ENCODE data around the gene CRACDL.

DNA sequence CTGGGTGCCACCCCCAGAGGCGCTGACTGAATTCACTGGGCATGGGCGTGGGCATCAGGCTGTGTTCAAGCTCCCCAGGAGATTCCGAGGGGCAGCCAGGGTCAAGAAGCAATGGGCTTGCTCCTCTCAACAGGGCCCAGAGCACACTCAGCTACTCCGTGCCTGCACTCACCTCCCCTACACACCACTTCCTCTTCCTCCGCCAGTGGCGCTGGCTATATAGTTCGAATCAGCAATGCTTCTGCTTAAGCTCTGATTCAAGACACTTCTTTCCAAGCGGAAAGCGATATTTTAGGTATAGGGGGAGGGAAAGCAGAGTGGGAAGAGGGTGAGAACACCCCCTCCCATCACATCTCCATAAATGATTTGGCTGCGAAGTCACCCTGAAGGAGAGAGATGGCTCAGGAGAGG is 42.1 kb downstream of the CRACDL start:
- TF ChIP-seq EZH2 (IDR thresholded peaks at IDR 0.05; ENCODE audit: low read length, unreplicated experiment), result no peak
- TF ChIP-seq, protein P1, sequence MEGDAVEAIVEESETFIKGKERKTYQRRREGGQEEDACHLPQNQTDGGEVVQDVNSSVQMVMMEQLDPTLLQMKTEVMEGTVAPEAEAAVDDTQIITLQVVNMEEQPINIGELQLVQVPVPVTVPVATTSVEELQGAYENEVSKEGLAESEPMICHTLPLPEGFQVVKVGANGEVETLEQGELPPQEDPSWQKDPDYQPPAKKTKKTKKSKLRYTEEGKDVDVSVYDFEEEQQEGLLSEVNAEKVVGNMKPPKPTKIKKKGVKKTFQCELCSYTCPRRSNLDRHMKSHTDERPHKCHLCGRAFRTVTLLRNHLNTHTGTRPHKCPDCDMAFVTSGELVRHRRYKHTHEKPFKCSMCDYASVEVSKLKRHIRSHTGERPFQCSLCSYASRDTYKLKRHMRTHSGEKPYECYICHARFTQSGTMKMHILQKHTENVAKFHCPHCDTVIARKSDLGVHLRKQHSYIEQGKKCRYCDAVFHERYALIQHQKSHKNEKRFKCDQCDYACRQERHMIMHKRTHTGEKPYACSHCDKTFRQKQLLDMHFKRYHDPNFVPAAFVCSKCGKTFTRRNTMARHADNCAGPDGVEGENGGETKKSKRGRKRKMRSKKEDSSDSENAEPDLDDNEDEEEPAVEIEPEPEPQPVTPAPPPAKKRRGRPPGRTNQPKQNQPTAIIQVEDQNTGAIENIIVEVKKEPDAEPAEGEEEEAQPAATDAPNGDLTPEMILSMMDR (conservative IDR thresholded peaks at IDR 0.05; ENCODE audit: low read depth, low read length), result no peak

Measured in PC-3 (cell line).